ENCODE measurements around the gene SPPL2A. TPM values are rescaled to one million over a fixed set of nuclear protein-coding genes. Genes with fewer than 3 reads are reported as not detected.

SPPL2A gene
- polyA plus RNA-seq, 3 donors, result 28.6 to 49.4 (median 39.2) TPM

Other genes starting within 250 kb of the SPPL2A start
- gene USP50, start 219.0 kb downstream of the SPPL2A start, polyA plus RNA-seq, result not detected
- 10 to 100 TPM in 2 of 3 donors, 1 to 10 TPM in 1; 6.2 to 11.7 (median 10.5) TPM for gene TRPM7, start 78.9 kb downstream of the SPPL2A start, polyA plus RNA-seq
- 1 to 10 TPM; 1.1 to 3.8 (median 3.1) TPM for gene AP4E1, start 143.0 kb upstream of the SPPL2A start, polyA plus RNA-seq

Measured in adipose tissue (tissue), 3 donors.